EH (cell line): ENCODE data around the gene KDM5B.
A peak's percentile ranks its signal among the peaks of the same experiment; 100 is the strongest.

ENCODE experiments used
- DNase-seq: peaks from one replicate; pipeline ENCODE4 v3.0.0-alpha.2; 2015; ENCODE audit warnings: low read depth

The KDM5B gene

DNA sequence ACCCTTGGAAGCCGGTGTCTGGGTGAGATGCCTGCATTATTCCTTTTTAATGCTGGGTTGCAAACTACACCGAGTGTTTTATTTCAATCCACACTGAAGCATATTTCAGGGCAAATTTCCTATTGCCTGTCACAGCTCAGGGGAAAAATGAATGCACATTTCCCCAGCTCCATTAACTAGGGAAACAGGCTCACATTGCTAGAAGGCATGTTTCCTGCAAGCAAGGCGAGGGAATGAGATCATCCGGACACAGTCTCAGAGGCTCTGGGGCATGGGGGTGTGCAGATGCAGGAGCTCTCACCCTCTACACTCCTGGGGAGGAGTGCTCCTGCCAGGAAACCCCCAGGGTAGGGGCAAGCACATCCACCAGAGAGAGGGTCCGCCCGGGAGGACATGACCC lies 122.6 kb downstream of the KDM5B start:
- no peak for DNase-seq

DNA sequence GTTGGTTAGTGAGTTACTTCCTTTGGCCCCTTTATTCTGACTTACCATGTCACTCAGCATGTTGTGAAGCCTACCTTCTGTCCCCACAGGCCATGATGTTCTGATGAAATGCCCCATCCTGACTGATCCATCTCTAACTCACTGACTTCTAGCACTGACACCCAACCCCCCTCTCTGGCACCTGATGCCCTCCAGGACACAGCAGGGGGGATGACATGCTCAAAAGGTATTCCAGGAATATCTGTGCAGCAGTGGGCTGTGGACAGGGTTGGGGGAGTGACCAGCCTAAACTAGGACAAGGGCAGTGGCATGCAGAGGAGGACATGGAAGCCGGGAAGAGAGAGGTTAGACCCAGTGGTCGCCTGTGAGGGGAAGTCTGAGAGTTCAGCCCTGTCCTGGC lies 123.5 kb downstream of the KDM5B start:
- no peak for DNase-seq

DNA sequence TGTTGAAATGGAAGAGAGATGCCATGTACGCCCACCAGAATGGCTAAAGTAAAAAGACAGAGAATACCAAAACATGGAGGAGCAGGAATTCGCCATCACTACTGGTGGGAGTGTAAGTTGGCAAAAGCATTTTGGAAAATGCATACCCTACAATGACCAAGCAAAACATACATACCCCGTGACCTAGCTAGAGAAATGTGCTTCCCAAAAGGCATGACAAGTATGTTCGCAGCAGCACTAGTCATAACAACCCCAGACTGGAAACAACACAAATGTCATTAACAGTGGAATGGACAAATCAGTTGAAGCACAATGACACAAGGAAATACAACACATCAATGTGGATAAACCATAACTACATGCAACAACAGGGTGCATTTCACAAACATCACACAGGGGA lies 125.2 kb downstream of the KDM5B start:
- DNase-seq: peak; percentile 17

DNA sequence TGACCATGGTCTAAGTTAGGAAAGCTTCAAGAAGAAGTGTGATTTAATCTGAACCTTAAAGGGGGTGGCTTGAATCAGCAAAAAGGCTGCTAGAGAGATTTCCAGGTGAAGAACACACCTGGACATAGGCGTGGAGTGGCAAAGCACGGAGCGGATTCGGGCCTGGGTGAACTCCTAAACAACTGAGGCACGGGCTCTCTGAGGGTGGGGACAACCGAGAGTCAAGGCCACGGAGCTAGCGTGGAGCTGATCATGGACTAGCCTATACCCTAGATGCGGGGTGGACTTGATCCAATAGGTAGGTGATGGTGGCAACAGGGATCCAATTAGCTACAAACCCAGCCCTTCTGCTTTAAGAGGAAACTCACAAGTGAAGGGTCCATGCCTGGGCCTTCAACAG lies 125.7 kb downstream of the KDM5B start:
- DNase-seq: no peak

- no peak for DNase-seq
Observed at GRCh38 chr1:202681736-202682420, 126.3 kb downstream of the KDM5B start.

GRCh38 chr1:202680586-202681352 lies 127.5 kb downstream of the KDM5B start:
- DNase-seq: no peak

GRCh38 chr1:202679406-202680177 lies 128.6 kb downstream of the KDM5B start:
- DNase-seq: no peak

GRCh38 chr1:202677433-202677832 lies 130.8 kb downstream of the KDM5B start:
- DNase-seq: no peak
